SU-DHL-6 (cell line): Measurements from ENCODE around the gene SLC16A4.

Experiments used
- CTCF ChIP-seq: fragments of 200-600 bp; sonication (generic); IDR thresholded peaks from one replicate; pipeline ENCODE4 v1.5.1; 2017; ENCODE audit warnings: antibody characterized with exemption, mild to moderate bottlenecking, low read length, moderate library complexity; ENCODE audit not compliant: insufficient read depth, poor library complexity, severe bottlenecking
- EZH2phosphoT487 ChIP-seq: fragments of 200-600 bp; sonication (generic), shearing (Covaris generic); conservative IDR thresholded peaks from 2 replicates; pipeline ENCODE4 v1.6.1; 2018; ENCODE audit warnings: mild to moderate bottlenecking, antibody characterized with exemption, low read length, moderate library complexity, mixed read lengths

DNA sequence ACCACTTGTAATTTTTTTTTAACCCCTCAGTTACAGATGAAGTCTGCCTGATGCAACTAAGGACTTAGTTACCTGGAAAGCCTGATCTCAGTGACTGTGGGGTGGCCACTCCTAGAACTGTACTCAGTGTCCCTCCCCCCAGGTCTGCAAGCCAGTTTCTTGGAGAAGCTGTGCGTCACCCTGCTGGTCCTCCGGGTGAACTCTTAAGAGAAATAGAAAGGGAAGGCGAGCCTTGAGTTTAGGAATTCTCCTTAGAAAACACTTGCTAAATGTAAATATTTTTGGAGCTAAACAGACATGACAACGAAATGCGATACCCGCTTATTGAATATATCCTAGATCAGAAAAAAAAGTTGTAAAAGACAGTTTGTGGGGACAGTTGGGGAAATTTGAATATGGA, 730 bp downstream of the SLC16A4 start:
- TF ChIP-seq CTCF = no peak
- TF ChIP-seq EZH2phosphoT487 = no peak
